Rectal smooth muscle tissue (tissue), 1 donor: ENCODE data around the gene CDKN1C.

Experiments
- H3K27ac ChIP-seq: one replicate; pipeline ENCODE4 v1.7.0; 2013; ENCODE audit warnings: low read depth, low read length, inconsistent platforms
- H3K27me3 ChIP-seq: one replicate; pipeline ENCODE4 v1.7.0; 2013; ENCODE audit warnings: low read length; ENCODE audit not compliant: control insufficient read depth, insufficient read depth
- H3K36me3 ChIP-seq: one replicate; pipeline ENCODE4 v1.7.0; 2013; ENCODE audit warnings: low read length; ENCODE audit not compliant: control insufficient read depth, insufficient read depth
- H3K4me1 ChIP-seq: one replicate; pipeline ENCODE4 v1.7.0; 2013; ENCODE audit warnings: low read length; ENCODE audit not compliant: control insufficient read depth, insufficient read depth
- H3K4me3 ChIP-seq: one replicate; pipeline ENCODE4 v1.7.0; 2013; ENCODE audit warnings: low read length
- H3K9ac ChIP-seq: one replicate; pipeline ENCODE4 v1.7.0; 2013; ENCODE audit warnings: low read length

CDKN1C gene

GRCh38 chr11:2887515-2888195 lies 2.1 kb upstream of the CDKN1C start:
- H3K27me3 ChIP-seq: no peaks in the 10 kb centered on the region
- H3K9ac ChIP-seq: no peak overlapping the region
- no peaks in the 10 kb centered on the region for H3K36me3 ChIP-seq
- peaks cover 10% of the 10 kb centered on the region for H3K4me1 ChIP-seq
- H3K4me3 ChIP-seq: no peak overlapping the region
- peak overlapping the region; percentile 30 for H3K27ac ChIP-seq

GRCh38 chr11:2886936-2887335 lies 1.4 kb upstream of the CDKN1C start:
- Histone ChIP-seq H3K9ac (no peak overlapping the region), H3K27ac (peak overlapping the region; percentile 76), H3K27me3 (no peaks in the 10 kb centered on the region), H3K4me1 (peaks cover 9% of the 10 kb centered on the region), H3K4me3 (no peak overlapping the region), H3K36me3 (no peaks in the 10 kb centered on the region)

- Histone ChIP-seq H3K36me3 (no peaks in the 10 kb centered on the region), H3K4me3 (peak overlapping the region; percentile 24), H3K4me1 (peaks cover 6% of the 10 kb centered on the region), H3K27ac (peak overlapping the region; percentile 76), H3K27me3 (no peaks in the 10 kb centered on the region), H3K9ac (peak overlapping the region; percentile 49)
Measured at GRCh38 chr11:2886191-2886894, 768 bp upstream of the CDKN1C start.

GRCh38 chr11:2885017-2885677 lies 428 bp downstream of the CDKN1C start:
- H3K9ac ChIP-seq: peak overlapping the region; percentile 33
- peaks cover 6% of the 10 kb centered on the region for H3K4me1 ChIP-seq
- H3K36me3 ChIP-seq: no peaks in the 10 kb centered on the region
- peak overlapping the region; percentile 90 for H3K27ac ChIP-seq
- H3K27me3 ChIP-seq: no peaks in the 10 kb centered on the region
- H3K4me3 ChIP-seq: peak overlapping the region; percentile 92

GRCh38 chr11:2883979-2884815 lies 1.4 kb downstream of the CDKN1C start:
- no peak overlapping the region for H3K9ac ChIP-seq
- peaks cover 6% of the 10 kb centered on the region for H3K4me1 ChIP-seq
- peak overlapping the region; percentile 79 for H3K27ac ChIP-seq
- H3K27me3 ChIP-seq: no peaks in the 10 kb centered on the region
- H3K36me3 ChIP-seq: no peaks in the 10 kb centered on the region
- peak overlapping the region; percentile 65 for H3K4me3 ChIP-seq

GRCh38 chr11:2883640-2883978 lies 2.0 kb downstream of the CDKN1C start:
- Histone ChIP-seq H3K27ac (peak overlapping the region; percentile 79), H3K4me1 (peaks cover 6% of the 10 kb centered on the region), H3K36me3 (no peaks in the 10 kb centered on the region), H3K9ac (no peak overlapping the region), H3K27me3 (no peaks in the 10 kb centered on the region), H3K4me3 (peak overlapping the region; percentile 65)

- H3K27me3 ChIP-seq: no peaks in the 10 kb centered on the region
- no peak overlapping the region for H3K27ac ChIP-seq
- no peaks in the 10 kb centered on the region for H3K36me3 ChIP-seq
- H3K4me1 ChIP-seq: peaks cover 6% of the 10 kb centered on the region
- peak overlapping the region; percentile 25 for H3K4me3 ChIP-seq
- H3K9ac ChIP-seq: no peak overlapping the region
Measured at GRCh38 chr11:2882396-2883110, 3.0 kb downstream of the CDKN1C start.

- no peaks in the 10 kb centered on the region for H3K27me3 ChIP-seq
- peaks cover 6% of the 10 kb centered on the region for H3K4me1 ChIP-seq
- no peak overlapping the region for H3K4me3 ChIP-seq
- H3K27ac ChIP-seq: no peak overlapping the region
- H3K36me3 ChIP-seq: no peaks in the 10 kb centered on the region
- H3K9ac ChIP-seq: no peak overlapping the region
Measured at GRCh38 chr11:2881981-2882375, 3.6 kb downstream of the CDKN1C start.

GRCh38 chr11:2881076-2881980 lies 4.2 kb downstream of the CDKN1C start:
- Histone ChIP-seq H3K4me1 (peaks cover 4% of the 10 kb centered on the region), H3K27me3 (no peaks in the 10 kb centered on the region), H3K36me3 (no peaks in the 10 kb centered on the region), H3K4me3 (no peak overlapping the region), H3K27ac (no peak overlapping the region), H3K9ac (no peak overlapping the region)

- Histone ChIP-seq H3K4me3 (no peak overlapping the region), H3K4me1 (peaks cover 2% of the 10 kb centered on the region), H3K27me3 (no peaks in the 10 kb centered on the region), H3K36me3 (no peaks in the 10 kb centered on the region), H3K9ac (no peak overlapping the region), H3K27ac (no peak overlapping the region)
Measured at GRCh38 chr11:2880646-2881045, 4.9 kb downstream of the CDKN1C start.

- no peaks in the 10 kb centered on the region for H3K4me1 ChIP-seq
- H3K27ac ChIP-seq: no peak overlapping the region
- H3K9ac ChIP-seq: no peak overlapping the region
- no peaks in the 10 kb centered on the region for H3K27me3 ChIP-seq
- H3K4me3 ChIP-seq: no peak overlapping the region
- no peaks in the 10 kb centered on the region for H3K36me3 ChIP-seq
Measured at GRCh38 chr11:2878782-2879181, 6.8 kb downstream of the CDKN1C start.
